ENCODE measurements around the gene GOLGA7B.

- TF ChIP-seq ZNF274 (IDR thresholded peaks at IDR 0.05; ENCODE audit: low read depth, low read length) = no peak
- TF ChIP-seq SUZ12 (IDR thresholded peaks at IDR 0.05; ENCODE audit: extremely low read depth, insufficient read depth, insufficient read length) = no peak
These were observed 65.9 kb downstream of the GOLGA7B start for GRCh38 chr10:97915346-97916131.

Measured in NT2/D1 (cell line).